Astrocyte of the spinal cord (primary cell): ENCODE measurements around the gene WDR86.

Experiments used
- DNase-seq: peaks from one replicate; pipeline ENCODE4 v3.0.0; 2011; ENCODE audit warnings: low read depth, low spot score
- H3K4me3 ChIP-seq: 2 replicates; pipeline ENCODE4 v1.5.1; 2011; ENCODE audit warnings: low read depth, mild to moderate bottlenecking, low read length, moderate library complexity
- in situ Hi-C: cut with HindIII; loops from 2 replicates; pipeline ENCODE4 v1.10.0; 2017; ENCODE audit warnings: low sequenced_read_pairs
- TF ChIP-seq, protein P1 (sequence below): IDR thresholded peaks from 2 replicates; pipeline ENCODE4 v1.5.1; 2012; ENCODE audit warnings: low read depth, mild to moderate bottlenecking, low read length, inconsistent platforms

Gene WDR86

DNA sequence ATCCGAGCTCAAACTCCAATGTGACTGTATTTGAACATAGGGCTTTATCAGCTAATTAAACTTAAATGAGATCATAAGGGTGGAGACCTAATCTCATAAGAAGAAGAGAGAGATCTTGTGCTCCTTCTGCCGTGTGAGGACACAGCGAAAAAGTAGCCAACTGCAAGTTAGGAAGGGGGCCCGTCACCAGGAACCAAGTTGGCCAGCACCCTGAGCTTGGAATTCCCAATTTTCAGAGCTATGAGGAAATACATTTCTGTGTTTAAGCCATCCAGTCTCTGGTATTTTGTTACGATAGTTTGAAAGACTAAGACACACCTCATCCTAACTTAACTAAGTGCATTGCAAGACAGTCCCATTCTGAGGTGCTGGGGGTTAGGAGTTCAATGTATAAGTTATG is 14.1 kb upstream of the WDR86 start:
- no peak for DNase-seq
- TF ChIP-seq, protein P1, sequence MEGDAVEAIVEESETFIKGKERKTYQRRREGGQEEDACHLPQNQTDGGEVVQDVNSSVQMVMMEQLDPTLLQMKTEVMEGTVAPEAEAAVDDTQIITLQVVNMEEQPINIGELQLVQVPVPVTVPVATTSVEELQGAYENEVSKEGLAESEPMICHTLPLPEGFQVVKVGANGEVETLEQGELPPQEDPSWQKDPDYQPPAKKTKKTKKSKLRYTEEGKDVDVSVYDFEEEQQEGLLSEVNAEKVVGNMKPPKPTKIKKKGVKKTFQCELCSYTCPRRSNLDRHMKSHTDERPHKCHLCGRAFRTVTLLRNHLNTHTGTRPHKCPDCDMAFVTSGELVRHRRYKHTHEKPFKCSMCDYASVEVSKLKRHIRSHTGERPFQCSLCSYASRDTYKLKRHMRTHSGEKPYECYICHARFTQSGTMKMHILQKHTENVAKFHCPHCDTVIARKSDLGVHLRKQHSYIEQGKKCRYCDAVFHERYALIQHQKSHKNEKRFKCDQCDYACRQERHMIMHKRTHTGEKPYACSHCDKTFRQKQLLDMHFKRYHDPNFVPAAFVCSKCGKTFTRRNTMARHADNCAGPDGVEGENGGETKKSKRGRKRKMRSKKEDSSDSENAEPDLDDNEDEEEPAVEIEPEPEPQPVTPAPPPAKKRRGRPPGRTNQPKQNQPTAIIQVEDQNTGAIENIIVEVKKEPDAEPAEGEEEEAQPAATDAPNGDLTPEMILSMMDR = no peak
- no peak overlapping the region for H3K4me3 ChIP-seq
- in situ Hi-C loops = no loop called here

DNA sequence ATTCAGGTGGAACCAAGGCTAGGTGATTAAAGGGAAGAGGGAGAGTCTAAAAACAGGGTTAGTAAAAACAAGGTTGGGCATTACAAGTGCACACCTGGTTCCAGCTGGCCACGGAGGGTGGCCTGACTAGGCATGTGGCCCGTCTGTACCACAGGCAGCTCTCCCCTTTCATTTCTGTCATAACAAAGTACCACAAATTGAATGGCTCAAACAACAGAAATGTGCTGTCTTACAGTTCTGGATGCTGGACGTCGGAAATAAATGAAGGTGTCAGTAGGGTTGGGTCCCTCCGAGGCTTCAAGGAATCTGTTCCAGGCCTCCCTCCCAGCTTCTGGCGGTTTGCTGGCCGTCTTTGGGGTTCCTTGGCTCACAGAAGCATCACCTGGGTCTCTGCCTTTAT is 13.4 kb upstream of the WDR86 start:
- in situ Hi-C loops = no loop called here
- DNase-seq = no peak
- TF ChIP-seq, protein P1 = no peak
- no peak overlapping the region for H3K4me3 ChIP-seq

DNA sequence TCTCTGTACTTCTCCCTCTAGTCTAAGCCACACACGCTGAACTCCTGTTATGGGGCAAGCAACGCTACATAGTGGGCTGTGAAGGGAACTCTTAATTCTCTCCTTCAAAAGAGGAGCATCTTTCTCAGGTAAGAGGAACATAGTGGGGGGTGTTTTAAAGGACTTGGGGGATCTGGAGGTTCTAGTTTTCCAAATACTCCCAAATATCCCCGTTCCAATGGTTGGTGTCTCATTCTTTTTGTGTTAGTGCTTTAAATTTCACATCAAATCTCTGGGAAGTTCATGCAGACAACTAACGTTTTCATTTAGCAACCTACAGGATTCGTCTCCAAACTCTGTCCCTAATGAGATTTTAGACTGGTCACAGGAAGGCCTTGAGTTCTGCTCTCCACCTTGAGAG is 12.4 kb upstream of the WDR86 start:
- in situ Hi-C loops = no loop called here
- no peak for DNase-seq
- H3K4me3 ChIP-seq = no peak overlapping the region
- TF ChIP-seq, protein P1 = no peak

DNA sequence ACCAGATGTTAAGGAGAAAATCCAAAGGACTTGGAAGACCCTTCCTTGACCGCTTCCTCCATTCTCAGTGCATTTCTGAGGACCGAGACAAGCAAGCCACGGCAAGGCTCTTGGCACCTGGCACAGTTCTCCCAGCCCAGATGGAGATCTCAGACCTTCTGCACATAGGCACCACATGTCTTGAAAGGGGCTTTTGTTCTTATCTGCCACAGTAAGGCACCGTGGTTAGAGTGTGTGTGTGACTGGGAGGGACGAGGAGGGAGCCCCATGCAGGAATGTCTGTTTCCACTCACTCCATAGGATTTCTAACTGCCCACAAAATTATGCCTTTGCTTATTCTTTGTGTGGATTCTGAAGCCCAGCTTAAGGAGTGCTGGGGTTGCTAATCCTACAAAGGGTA is 10.3 kb upstream of the WDR86 start:
- DNase-seq = no peak
- no peak overlapping the region for H3K4me3 ChIP-seq
- TF ChIP-seq, protein P1 = no peak
- in situ Hi-C loops = no loop called here

DNA sequence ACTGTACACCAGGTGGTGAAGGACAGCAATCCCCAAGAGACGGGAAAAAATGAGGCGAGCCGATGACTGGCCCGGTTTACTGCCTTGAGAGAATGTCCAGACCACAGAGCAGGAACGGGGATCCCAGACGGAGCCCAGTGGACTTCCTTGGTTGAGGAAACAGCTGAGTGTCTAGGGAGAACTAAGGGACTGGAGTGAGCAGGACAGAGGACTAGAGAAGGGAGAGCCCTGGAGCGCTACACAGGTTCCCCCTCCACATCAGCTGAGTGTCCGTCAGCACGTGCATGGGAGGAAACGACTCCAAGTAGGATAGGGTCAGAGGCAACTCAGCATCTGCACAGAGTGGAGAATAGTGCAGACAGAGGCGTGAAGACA is 7.1 kb upstream of the WDR86 start:
- TF ChIP-seq, protein P1 = no peak

DNA sequence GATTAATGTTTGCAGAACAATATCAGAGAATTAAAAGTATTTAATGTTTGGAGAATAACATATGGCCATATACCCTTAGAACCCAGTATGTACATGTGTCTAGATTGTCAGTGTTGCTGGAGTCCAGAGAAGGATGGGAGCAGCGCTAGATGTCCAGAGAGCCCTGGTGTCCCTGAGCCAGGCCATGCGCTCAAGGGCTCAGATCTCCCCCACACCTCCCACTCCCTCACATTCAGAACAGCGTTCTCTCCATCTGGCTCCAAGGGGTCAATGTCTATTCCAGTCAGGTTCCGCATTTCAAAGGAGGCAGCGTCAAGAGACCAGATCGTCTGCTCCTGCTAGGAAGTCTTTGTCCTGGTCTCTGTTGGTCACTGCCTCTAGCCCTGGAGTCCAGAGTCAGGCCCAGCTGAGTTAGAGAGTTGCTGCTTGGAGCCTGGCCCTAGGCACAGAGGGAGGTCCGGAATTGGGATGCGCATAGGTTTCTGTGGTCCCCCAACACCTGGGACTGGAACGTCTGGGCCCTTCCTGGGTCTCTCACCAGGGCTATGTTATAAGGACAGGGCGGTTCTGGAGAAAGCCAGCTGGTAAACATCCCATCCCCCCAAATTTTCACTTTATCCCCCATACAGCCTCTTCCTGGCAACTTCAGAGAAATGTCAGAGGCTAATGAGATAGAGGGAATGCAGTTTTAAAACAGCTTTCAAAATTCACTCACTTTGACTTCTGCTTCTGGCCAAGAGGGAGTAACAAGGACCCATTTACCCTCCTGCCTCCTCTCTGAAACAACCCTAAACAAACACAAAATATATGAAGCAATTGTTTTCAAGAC is 6.5 kb upstream of the WDR86 start:
- TF ChIP-seq, protein P1 = no peak
- no peak overlapping the region for H3K4me3 ChIP-seq
- in situ Hi-C loops = no loop called here
- no peak for DNase-seq

More for the DNA sequence above, 7.1 kb upstream of the WDR86 start:
- no peak for DNase-seq
- H3K4me3 ChIP-seq = no peak overlapping the region
- in situ Hi-C loops = no loop called here
